Cerebellar cortex (tissue), 1 donor: ENCODE measurements around the gene DHRS2.
A peak's percentile ranks its signal among the peaks of the same experiment; 100 is the strongest.

Experiments
- DNase-seq: peaks from one replicate; pipeline ENCODE4 v3.0.0-alpha.2; 2015; ENCODE audit warnings: low spot score

DHRS2 gene

DNA sequence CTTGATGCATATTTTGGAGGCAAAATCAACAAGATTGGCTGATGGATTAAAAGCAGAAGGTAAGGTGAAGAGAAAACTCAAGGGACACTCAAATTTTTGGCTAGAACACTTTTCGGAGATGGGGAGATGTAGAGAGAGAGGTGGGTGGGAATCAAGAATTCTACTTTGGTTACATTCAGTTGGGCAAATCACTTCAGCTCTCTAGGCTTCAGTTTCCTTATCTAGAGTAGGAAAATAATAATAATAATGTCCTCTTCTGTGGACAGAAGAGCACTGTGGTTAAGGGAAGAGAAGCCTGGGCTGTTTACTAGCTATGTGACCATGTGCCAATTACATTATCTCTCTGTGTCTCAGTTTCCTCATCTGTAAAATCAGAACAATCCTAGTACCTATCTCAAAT is 23.4 kb upstream of the DHRS2 start:
- DNase-seq = no peak

DNA sequence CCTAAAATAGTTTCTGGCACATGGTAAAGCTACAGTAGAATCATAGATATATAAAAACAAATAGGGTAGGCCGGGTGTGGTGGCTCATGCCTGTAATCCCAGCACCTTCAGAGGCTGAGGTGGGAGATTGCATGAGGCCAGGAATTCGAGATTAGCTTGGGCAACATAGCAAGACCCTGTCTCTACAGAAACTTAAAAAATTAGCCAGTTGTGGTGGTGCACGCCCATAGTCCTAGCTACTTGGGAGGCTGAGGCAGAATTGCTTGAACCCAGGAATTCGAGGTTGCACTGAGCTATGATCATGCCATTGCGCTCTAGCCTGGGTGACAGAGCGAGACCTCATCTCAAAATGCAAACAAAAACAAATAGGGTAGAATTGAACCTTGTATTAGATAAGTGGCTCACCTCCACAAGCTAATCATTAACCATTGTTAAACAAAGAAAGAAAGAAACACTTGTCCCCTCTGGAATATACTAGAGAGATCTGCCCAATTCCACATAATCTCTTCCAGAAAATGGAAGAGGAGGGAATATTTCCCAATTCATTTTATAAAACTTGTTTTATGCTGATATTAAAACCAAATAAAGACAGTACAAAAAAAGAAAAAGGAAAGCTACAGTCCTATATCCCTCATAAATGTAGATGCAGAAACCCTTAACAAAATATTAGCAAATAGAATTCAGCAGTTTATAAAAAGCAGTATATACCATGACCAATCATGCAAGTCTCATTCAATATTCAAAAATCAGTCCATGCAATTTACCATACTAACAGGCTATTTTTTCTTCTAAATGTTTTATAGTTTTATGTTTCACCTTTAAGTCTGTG is 22.7 kb upstream of the DHRS2 start:
- no peak for DNase-seq

DNA sequence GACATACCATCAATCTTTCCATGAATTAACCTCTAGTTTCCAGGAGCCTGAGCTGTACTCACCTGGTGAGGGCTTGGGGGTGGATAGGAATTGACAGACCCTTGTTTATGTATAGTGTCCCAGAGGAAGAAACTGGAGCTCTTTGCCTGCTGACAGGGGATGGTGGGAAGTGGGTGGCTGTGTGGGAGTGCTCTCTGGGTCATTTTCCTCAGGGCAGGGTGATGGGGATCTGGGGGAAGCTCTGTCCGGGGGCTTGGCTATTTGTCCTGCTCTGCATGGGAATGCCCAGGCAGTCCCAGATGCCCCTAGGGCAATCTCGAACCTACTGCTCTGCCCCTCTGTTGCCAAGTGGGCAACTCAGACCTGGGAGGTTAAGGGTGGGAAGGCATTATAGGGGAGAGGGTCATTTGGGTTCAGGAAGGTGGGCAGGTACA is 21.8 kb upstream of the DHRS2 start:
- DNase-seq = no peak

DNA sequence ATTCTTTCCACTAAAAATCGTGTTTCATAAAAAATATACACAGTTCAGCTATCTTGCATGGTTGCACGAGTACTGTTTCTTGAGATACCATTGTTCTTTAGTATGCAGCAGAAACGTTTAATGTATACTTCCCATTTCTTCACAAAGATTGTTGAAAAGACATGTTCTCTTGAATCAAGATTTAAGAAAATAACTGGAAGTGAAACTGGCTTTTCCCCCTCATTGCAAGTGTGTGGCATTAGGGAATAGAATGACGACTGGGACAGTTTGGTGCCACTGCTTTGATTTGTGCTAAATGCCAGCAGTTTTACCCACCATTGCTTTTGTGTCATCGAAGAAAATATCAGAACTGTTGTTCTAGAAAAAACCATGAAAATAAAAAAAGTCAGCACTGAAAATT is 20.3 kb upstream of the DHRS2 start:
- DNase-seq = no peak

DNA sequence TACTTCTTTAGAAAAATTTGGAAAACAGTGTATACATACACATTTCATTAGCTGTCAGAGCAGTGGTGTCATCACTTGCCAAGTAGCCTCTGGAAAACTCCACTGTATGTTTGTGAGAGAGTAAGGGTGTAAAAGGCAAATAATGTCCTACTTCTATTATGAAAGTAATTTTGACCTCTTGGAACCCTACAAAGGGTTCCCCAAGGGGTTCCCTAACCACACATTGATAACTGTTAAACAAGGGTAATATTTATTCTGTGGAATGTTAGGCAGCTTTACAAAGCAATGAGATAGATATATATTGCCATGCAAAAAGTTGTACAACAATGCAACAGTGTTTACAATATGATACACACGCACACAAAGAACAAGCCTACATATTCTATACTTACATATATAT is 18.6 kb upstream of the DHRS2 start:
- DNase-seq = no peak

DNA sequence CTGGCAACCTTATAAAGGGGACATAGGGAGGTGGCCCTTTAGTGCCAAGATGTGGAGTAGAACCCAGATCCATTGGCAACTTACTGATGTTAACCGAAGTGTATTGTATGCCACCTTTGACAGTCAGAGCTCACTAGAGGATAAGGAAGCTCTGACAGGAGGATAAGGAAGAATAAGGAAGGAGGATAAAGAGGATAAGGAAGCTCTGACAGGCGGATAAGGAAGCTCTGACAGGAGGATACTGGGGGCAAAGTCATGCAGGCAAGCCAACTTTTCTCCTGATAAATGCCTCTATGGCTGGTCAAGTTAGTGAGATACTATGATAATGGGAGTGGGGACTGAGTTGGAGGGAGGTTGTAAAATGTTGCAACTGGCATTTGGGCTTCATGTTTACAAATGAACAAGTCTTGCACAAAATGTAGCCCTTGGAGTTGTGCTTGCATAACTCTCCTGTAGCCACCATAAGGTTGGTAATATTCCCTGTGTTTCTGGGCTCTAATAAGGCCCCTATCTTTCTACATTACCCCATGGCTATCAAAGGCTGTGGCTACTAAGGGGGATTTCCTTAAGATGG is 17.7 kb upstream of the DHRS2 start:
- DNase-seq = no peak

DNA sequence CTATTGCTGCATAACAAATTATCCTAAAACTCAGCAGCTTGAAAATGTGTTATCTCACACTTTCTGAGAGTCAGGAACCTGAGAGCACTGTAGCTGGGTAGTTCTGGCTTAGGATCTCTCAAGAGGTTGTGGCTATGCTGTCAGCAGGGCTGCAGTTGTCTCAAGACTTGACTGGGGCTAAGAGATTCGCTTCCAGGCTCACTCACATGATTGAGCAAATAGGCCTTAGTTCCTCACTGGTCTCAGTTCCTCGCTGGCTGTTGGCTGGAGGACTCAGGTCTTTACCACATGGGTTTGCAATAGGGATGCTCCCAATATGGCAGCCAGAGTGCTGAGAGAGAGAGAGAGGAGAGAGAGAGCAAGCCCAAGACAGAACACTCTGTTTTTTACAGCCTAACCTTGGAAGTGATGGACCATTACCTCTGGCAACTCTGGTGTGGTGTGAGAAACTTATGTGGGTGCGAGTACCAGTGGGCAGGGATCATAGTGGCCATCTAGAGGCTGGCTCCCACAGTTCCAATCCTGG is 15.9 kb upstream of the DHRS2 start:
- DNase-seq = no peak

DNA sequence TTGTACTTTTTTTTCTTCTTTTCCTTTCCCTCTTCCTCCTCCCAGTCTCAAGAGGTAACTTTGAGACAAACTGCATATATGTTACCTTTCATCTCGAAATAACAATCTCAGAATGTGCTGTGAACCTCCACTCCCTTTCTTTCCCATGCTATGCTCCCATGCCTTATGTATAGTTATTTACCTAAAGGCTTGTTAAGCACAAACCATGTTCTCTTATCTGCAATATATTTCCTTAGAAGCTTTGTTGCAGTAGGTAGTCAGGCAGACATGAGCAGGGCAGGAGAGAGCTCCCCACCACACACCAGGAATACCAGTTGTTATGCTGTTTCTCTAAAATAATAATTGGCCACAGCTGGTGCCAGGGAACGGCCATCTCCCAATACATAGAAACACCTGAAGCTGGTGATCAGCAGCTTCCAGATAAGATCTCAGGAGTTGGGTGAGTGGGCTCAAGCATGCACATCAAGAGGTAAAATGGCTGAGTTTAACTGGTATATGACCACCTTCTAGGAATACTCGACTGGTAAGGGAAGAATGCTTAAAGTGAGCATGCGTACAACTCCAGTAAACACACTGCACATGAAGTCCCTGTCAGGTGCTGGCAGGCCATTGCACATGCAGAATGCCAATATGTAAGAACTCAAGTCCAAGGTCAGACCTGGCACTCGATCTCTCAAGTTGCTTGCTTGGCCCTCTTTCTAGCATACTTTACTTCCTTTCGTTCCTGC is 14.8 kb upstream of the DHRS2 start:
- DNase-seq = no peak

DNA sequence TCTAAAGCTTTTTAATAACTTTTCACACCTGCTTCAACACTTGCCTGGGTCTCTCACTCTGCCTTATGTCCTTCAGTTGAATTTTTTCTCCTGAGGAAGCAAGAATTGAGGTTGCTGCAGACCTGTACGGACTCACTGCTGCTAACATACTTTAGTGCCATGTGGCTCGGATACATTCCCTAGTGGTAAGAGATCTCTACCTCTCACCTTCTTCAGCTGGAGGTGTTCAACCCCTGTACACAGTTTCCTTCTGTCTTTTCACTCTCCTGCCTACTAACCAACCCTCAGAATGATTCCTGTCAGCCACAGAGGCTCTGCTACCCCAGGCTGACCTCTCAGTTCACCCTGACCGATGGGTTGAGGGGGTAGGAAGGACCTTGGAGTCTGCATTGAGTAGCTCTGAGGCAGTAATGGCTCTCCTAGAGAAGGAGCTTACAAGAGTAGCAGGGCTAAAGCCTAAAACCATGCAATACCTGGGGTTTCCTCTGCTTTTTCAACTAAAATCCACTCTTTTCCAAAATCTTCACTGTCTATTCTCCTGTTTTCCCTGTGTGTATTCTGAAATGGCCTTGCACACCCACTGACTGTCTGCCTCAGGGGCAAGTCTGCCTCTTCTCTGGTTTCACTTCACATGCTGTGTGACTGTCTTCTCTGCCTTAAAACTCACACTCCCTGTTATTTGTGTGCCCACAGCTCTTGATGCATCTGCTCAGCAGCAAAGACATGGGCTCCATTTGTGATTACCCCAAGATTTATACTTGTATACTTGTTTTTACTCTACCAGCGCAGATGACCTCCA is 14.0 kb upstream of the DHRS2 start:
- DNase-seq = no peak

DNA sequence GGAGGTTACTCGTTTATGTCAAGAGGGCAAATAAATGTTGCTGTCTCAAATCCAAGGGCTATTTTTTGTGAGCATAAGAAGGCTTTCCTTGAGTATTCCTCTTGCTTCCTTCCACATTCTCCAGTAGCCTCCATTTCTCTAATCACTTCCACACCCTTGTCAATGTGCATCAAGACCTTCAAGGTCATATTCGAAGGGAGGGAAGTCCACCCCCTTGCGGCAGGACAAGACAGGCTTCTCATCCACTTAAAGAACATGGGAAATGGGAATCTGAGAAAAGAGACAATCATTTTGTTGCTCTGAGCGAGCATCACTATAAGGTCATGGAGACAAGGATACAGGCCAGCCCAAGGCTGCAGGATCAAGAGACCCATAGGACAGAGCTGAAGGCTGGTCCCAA is 13.2 kb upstream of the DHRS2 start:
- no peak for DNase-seq

DNA sequence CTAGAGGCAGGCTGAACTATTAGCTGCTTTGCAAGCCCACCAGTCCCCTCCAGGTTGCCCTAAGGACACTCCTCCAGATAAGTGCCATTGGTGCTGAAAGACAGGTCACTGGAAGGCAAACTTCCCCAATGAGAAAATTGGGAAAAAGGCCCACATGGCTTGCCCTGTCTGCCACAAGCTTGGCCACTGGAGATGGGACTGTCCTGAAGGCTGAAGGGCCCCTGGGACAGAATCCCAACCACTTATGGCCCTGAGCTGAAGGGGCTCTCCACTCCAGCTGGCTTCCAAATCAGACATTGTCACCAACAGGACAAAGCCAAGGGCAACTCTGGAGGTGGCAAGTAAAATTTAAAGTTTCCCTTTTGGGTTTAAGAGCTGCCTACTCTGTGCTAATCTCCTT is 12.2 kb upstream of the DHRS2 start:
- DNase-seq = no peak

DNA sequence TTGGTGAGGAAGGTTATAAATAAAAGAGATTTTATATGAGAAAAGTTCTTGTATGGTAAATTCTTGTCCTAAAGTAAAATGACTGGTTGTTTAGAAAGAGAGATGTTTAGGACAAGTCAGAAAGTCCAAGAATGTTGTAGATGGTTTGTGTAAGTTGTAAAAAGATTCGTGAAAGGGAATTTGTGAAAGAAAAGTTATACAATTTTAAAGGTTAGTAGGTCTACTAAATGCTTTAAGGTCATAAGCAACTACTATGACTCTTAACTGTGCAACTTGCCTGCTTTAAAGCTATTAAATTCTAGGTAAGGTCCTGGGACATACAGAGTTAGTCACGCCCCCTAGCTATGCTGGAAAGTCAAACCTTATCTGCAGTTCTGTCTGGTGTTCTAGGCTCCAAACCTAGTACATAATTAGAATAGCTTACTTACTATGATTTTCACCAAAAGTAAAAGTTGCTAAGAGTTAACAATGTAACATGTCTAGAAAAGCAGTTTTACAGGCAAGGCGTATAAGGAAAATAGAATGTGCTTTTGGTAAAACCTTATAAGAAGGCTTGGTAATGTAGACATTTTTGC is 11.2 kb upstream of the DHRS2 start:
- DNase-seq = no peak

DNA sequence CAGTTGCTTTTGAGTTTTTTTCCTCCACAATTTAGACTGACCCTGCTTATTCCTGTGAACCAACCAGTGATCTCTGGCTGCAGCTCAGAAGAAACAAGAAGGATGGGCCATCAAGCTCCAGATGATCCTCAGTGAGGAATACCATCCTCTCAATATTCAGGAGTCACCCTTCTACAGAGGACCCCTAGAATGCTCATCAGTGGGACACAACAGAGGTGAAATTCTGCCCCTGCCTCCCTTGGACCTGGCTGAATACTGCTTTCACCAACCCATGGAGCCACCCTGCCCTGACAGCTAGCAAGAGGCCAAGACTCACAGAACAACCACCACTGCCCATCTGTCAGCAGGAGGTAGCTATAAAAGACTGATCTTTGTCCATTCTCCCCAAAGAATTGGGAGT is 9.2 kb upstream of the DHRS2 start:
- DNase-seq = no peak

DNA sequence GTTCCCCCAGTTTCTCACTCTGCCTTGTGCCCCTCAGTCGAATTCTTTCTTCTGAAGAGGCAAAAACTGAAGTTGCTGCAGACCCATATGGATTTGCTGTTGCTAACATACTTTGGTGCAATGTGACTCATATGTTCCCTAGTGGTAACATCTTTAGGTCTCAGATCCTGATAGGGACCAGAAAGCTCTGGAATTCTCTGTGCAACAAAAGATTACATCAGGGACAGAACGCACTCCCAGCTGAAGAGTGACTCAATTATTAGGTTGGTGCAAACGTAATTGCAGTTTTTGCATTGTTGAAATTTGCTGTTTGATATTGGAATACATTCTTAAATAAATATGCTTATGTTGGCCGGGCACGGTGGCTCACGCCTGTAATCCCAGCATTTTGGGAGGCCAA is 8.2 kb upstream of the DHRS2 start:
- no peak for DNase-seq

DNA sequence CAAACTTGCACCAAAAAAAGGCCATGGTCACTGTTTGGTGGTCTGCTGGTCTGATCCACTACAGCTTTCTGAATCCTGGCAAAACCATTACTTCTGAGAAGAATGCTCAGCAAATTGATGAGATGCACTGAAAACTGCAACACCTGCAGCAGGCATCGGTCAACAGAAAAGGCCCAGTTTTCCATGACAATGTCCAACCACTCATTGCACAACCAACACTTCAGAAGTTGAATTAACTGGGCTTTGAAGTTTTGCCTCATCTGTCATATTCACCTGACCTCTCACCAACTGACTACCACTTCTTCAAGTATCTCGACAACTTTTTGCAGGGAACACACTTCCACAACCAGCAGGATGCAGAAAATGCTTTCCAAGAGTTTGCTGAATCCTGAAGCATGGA is 7.0 kb upstream of the DHRS2 start:
- DNase-seq = no peak

DNA sequence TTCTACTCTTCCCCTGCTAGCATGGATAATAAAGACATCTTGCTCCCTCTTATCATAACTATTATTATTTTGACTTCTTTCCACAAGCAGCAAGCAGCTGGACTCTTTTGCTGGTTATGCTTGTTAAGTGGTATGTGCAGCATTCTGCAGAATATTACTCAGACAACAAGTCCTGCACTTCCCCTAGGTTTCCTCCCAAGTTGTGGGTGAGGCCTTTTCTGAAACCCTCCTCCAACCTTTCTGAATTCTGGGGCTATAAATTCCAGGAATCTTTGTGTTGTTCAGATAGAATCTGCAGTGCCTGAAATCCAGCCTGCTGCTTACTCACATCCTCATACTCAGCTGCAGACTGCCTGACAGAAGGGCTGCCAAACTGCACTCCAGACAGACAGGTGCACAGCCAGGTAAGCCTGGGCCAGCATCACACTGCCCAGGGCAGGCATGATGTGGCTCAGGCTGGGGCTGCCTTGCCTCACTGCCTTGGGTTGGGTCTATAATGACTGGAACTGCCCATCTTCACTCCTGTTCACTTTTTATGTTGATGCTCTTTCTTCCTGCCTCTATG is 6.2 kb upstream of the DHRS2 start:
- DNase-seq = no peak

DNA sequence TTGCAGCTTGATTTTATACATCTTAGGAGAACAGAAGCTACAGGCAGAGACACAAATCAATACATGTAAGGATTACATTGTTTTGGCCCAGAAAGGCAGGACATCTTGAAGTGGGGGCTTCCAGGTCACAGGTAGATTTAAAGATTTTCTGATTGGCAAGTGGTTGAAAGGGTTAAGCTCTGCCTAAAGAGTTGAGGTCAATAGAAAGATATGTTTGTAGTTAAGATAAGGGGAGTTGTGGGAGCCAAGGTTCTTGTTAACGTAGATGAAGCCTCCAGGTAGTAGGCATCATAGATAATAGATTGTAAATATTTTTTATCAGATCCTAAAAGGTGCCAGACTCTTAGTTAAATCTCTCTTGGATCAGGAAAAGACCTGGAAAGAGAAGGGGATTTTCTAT is 5.5 kb upstream of the DHRS2 start:
- no peak for DNase-seq

DNA sequence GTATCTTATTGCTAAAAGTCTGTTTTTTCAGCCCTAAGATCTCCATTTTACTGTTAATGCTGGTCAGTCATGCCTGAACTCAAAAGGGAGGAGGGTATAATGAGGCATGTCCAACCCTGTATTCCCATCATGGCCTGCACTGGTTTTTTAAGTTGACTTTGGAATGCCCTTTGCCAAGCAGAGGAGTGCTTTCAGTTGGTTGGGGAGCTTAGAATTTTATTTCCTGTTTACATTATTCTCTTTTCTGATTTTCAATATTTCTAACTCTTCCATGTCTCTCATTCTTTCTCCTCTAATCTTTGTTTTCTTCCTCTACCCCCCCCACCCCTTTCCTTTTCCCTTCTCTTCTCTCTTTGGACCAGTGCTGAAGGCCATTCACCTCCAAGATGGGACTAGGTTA is 4.9 kb upstream of the DHRS2 start:
- DNase-seq = no peak

DNA sequence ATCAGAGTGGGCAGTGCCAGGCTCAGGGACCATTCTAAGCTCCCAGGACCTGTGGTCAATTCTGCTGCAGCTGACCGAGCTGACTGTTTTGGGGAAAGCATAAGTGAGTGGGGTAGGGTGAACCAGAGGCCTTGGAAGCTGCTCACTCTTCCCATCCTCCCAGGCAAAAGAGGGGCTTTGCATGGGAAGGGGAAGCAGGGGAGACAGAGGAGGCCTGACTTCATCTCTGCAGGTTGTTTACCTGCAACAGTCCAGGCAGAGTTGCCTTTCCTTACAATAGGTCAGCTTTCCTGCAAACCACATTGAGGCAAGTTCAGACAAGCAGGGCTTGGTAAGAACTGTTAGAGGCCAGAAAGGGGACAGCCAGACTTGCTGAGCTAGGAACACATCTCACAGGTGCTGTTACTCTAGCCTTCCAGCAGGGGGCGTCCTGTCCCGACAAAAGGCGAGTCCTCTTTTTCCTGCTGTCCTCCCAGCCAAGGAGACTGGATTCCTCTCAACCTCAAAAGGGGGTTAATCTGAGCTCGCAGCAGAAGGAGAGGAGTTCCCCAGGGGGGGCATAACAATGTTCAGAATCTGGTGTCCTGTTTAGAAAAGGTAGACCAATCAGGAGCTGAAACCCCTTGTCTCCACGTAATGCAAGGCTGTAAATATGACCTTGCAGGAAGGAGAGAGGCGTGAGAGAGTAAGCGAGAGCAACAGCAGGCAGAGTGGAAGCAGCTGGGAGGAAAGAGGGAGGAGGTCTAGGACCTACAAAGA is 4.3 kb upstream of the DHRS2 start:
- peak; percentile 88 for DNase-seq

DNA sequence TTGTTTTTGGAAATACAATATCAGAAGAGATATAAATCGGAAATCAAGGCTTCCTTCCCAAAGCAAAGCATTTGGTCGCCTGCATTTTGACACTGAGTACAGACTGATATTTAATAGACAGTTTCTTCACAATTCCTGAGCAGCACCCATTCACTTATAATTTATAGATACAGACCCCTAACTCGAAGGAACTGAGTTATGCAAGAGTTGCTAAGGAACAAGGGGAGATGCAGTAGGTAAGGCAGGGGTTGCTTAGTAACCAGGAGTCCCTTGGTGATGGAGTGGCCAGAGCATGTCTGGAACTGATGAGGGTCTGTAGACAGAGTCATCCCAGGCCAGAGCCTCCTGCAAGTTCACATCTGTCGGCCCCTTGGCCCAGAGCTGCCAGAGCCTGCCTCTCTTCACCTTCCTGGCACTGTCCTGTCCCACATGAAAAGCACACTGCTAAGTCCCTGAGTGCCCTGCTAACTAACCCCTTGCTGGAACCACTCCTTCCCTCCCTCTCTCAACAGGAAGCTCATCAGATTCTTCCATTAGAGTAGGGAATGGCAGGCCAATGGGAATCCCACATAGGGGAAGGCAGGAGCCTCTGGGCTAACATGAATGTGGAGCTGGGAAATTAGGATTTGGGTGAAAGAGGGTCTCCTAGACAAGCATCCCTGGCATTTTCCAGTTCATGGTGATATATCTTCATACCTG is 3.6 kb upstream of the DHRS2 start:
- peak; percentile 1 for DNase-seq
